Measurements from ENCODE around the gene MFAP2. TPM values are rescaled to one million over a fixed set of nuclear protein-coding genes. Genes with fewer than 3 reads are reported as not detected.

The MFAP2 gene
- total RNA-seq, 1 experiment from 2014 or later, result 152 TPM

- Mint-ChIP-seq H3K36me3 (ENCODE audit: insufficient read depth in 1 of 3, low read depth in 3 of 3) (peaks cover 5 to 22% (median 14%) of the 10 kb centered on the region in 3 experiments; a peak in 6 of 7 replicates), H3K27ac (no peak overlapping the region), H3K4me1 (peaks cover 2% of the 10 kb centered on the region in 2 experiments; a peak in 1 of 4 replicates), H3K9me3 (no peaks in the 10 kb centered on the region), H3K4me3 (no peak overlapping the region), H3K27me3 (ENCODE audit: low read depth) (no peaks in the 10 kb centered on the region)
- Histone ChIP-seq H4K8ac (replicated peaks; ENCODE audit: insufficient read length, low read depth, low read length) (no peak overlapping the region), H3K18ac (ENCODE audit: insufficient read length, low read depth, low read length) (no peak overlapping the region), H3T11ph (ENCODE audit: low read length) (no peak overlapping the region), H3K4ac (ENCODE audit: low read depth, low read length) (no peak overlapping the region), H3K27me3 (ENCODE audit: insufficient read depth, low read length) (no peaks in the 10 kb centered on the region), H2AFZ (ENCODE audit: low read length) (no peak overlapping the region), H3K23me2 (ENCODE audit: insufficient read length, low read depth, low read length, poor library complexity, severe bottlenecking) (no peaks in the 10 kb centered on the region), H2BK20ac (ENCODE audit: low read depth, low read length, poor library complexity, severe bottlenecking) (no peak overlapping the region), H3K79me1 (ENCODE audit: insufficient read depth, low read depth, low read length, poor library complexity, severe bottlenecking) (no peaks in the 10 kb centered on the region), H3K9me3 (ENCODE audit: control insufficient read depth, low read depth, low read length) (no peaks in the 10 kb centered on the region), H3K9ac (ENCODE audit: extremely low read depth, insufficient read length, low read length) (no peak overlapping the region), H2BK120ac (ENCODE audit: low read depth, low read length, poor library complexity, severe bottlenecking) (no peak overlapping the region), H4K20me1 (ENCODE audit: control insufficient read depth, insufficient read depth, insufficient read length) (no peaks in the 10 kb centered on the region), H3K4me1 (ENCODE audit: insufficient read depth, low read length) (no peaks in the 10 kb centered on the region), H3K23ac (ENCODE audit: insufficient read length, low read depth, low read length) (no peak overlapping the region), H2BK12ac (ENCODE audit: insufficient read length, low read depth, low read length) (no peak overlapping the region), H3K27ac (ENCODE audit: insufficient read length, low read depth, low read length) (no peak overlapping the region), H3K4me2 (ENCODE audit: insufficient read depth, insufficient read length, low read length) (no peak overlapping the region), H4K91ac (ENCODE audit: insufficient read length, low read depth, low read length) (no peak overlapping the region), H2AK5ac (ENCODE audit: insufficient read length, low read length) (no peak overlapping the region), H2BK5ac (ENCODE audit: insufficient read length, low read length) (no peak overlapping the region), H4K5ac (ENCODE audit: insufficient read length, low read depth, low read length) (no peak overlapping the region), H3K14ac (ENCODE audit: insufficient read depth, low read length) (no peak overlapping the region; the same call in 1 of the 2 replicates), H2BK15ac (ENCODE audit: low read depth, low read length) (no peak overlapping the region), H3K56ac (ENCODE audit: insufficient read length, low read depth, low read length) (no peak overlapping the region), H3K79me2 (ENCODE audit: insufficient read depth, low read length) (no peaks in the 10 kb centered on the region)
- no peak for TF ChIP-seq CTCF (conservative IDR thresholded peaks at IDR 0.05)
- no peak for DNase-seq
- WGBS (ENCODE audit: extremely low coverage, insufficient read length, low lambda C conversion rate), result no CpG with 5 or more reads among the region's 22 CpGs
Observed at GRCh38 chr1:16989676-16990391, 9.4 kb upstream of the MFAP2 start.

Data from H9 (cell line).